Colonic mucosa (tissue), 4 donors: ENCODE results near the gene SMTNL1. TPM values are rescaled to one million over a fixed set of nuclear protein-coding genes. Genes with fewer than 3 reads are reported as not detected.
A peak's percentile ranks its signal among the peaks of the same experiment; 100 is the strongest.

Experiments used
- DNase-seq: peaks from one replicate; pipeline ENCODE4 v3.0.0-alpha.2; 2020
- H3K27ac ChIP-seq: fragments of 200-600 bp; one replicate; pipeline ENCODE4 v1.8.0; 2021
- H3K27me3 ChIP-seq: fragments of 200-600 bp; one replicate; pipeline ENCODE4 v1.8.0; 2021
- H3K36me3 ChIP-seq: fragments of 200-600 bp; one replicate; pipeline ENCODE4 v1.8.0; 2021
- H3K4me1 ChIP-seq: fragments of 200-600 bp; one replicate; pipeline ENCODE4 v1.8.0; 2021; ENCODE audit warnings: mild to moderate bottlenecking
- H3K4me3 ChIP-seq: fragments of 200-600 bp; one replicate; pipeline ENCODE4 v1.8.0; 2021
- H3K9ac ChIP-seq, 2 donors: one replicate each; pipeline ENCODE4 v1.7.0; 2013; ENCODE audit warnings: control low read depth in 2 of 2, low read depth in 2 of 2, low read length in 2 of 2
- H3K9me3 ChIP-seq: fragments of 200-600 bp; one replicate; pipeline ENCODE4 v1.8.0; 2021
- intact Hi-C: fragments of 100-400 bp; cut with DNase I; formaldehyde crosslinking; loops from one replicate; pipeline ENCODE4 v1.14.1; 2022
- total RNA-seq, 2 donors: library from RNA; stranded (reverse); fragmentation: NEBNext Ultra II Directional in 1 of 2; extraction: Animal tissue kit (Norgen Biotek cat#: 25700) in 1 of 2; gene quantifications; one replicate each; pipeline ENCODE4 v1.2.1, GENCODE V29; 2021
- TF ChIP-seq, protein P1 (sequence below): fragments of 200-600 bp; IDR thresholded peaks from one replicate; pipeline ENCODE4 v1.8.0; 2022; ENCODE audit warnings: antibody characterized with exemption, mild to moderate bottlenecking
- donor health status: healthy.
- donor health status: DM: no; HTN: no; CAD: no.
- donor health status: DM: no; HTN: no; CAD: no.

The SMTNL1 gene
- total RNA-seq, 2 donors from 2014 or later: not detected

DNA sequence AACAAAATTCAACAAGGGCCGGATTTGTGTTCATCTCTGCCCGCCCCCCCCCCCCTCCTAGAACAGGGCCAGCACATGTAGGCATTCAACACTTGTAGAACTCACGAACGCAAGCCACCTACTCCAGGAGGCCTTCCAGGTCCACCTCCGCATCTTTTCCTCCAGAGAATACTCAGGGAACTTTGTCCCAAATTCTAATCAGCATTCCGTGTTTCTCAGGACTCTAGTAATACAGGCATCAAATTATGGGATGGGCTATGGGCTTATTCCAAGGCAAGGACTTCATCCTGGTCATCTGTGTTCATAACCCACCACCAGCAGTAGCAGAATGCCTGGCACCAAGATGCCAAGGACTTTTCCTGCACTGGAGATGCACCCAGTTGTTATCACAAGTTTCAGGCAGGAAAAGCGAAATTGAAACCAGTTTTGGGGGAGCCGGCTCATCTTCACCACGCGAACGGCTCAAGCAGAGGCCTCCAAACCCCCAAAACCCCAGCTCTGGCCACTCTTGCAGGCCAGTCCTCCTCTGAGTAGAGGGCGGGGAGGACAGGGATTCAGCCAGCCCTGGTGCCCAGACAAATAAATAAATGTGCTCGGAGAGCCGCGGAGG, 29.6 kb downstream of the SMTNL1 start:
- DNase-seq: peak; percentile 39
- peak overlapping the region; percentile 84 for H3K27ac ChIP-seq
- H3K9ac ChIP-seq: peak overlapping the region; percentile 73 to 80
- no peaks in the 10 kb centered on the region for H3K36me3 ChIP-seq
- no peaks in the 10 kb centered on the region for H3K4me1 ChIP-seq
- H3K9me3 ChIP-seq: no peaks in the 10 kb centered on the region
- no peaks in the 10 kb centered on the region for H3K27me3 ChIP-seq
- TF ChIP-seq, protein P1, sequence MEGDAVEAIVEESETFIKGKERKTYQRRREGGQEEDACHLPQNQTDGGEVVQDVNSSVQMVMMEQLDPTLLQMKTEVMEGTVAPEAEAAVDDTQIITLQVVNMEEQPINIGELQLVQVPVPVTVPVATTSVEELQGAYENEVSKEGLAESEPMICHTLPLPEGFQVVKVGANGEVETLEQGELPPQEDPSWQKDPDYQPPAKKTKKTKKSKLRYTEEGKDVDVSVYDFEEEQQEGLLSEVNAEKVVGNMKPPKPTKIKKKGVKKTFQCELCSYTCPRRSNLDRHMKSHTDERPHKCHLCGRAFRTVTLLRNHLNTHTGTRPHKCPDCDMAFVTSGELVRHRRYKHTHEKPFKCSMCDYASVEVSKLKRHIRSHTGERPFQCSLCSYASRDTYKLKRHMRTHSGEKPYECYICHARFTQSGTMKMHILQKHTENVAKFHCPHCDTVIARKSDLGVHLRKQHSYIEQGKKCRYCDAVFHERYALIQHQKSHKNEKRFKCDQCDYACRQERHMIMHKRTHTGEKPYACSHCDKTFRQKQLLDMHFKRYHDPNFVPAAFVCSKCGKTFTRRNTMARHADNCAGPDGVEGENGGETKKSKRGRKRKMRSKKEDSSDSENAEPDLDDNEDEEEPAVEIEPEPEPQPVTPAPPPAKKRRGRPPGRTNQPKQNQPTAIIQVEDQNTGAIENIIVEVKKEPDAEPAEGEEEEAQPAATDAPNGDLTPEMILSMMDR: no peak
- intact Hi-C loops: loop anchor here (10.0 kb wide), 1 partner anchor 238 kb away; no protein-coding TSS in a partner anchor
- H3K4me3 ChIP-seq: peak overlapping the region; percentile 84

DNA sequence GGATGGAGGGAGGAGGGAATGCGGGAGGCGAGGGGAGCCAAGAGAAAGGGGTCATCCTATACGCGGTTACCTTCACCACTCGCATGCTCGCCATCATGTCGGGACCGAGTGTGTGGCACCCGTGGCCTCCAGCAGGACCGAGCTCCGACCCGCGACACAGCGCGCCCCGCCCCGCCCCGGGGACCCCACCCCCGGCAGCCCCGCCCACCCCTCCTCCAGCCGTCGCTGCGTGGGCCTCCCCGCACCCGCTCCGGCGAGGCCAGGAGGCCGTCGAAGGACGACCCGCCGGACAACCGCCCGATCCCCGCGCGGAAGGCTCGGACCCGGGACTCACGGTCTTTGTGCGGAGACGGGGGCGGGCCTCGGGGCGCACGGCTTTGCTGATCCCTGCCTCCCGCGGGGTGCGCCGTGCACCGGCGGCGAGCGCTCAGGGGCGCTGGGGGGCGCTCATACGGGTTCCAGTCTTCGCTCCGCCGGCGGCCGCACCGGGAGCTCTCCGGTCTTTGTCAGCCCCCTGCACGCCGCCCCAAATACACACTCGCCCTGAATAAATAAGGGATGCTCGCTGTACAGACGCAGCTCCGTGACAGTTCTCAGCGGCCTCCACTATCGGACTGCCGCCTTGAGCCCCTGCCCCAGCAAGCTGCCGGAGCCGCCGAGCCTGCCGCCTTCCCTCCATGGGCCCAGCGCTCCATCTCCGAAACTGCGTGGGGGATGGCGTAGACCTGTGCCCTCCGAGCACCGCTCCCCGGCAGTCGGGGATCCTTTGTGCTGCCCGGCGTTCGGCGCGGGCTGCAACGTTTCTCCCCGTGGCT, 30.3 kb downstream of the SMTNL1 start, which contains the start of gene UBE2L6:
Gene UBE2L6 (minus strand): TSS at position 158 of the 815 bp plus-strand sequence. CDS start 61 bp downstream, at position 97.
- Histone ChIP-seq H3K4me1 (no peaks in the 10 kb centered on the region), H3K9ac (peak within 1 kb of the TSS; percentile 80 to 87), H3K27me3 (no peaks in the 10 kb centered on the region), H3K9me3 (no peaks in the 10 kb centered on the region), H3K36me3 (no peaks in the 10 kb centered on the region), H3K4me3 (peak within 1 kb of the TSS; percentile 84), H3K27ac (peak within 1 kb of the TSS; percentile 84)
- TF ChIP-seq, protein P1: no peak
- peak; percentile 74 for DNase-seq
- intact Hi-C loops: loop anchor here (2.0 to 10.0 kb wide), 2 partner anchors 73 to 237 kb away; no protein-coding TSS in a partner anchor

DNA sequence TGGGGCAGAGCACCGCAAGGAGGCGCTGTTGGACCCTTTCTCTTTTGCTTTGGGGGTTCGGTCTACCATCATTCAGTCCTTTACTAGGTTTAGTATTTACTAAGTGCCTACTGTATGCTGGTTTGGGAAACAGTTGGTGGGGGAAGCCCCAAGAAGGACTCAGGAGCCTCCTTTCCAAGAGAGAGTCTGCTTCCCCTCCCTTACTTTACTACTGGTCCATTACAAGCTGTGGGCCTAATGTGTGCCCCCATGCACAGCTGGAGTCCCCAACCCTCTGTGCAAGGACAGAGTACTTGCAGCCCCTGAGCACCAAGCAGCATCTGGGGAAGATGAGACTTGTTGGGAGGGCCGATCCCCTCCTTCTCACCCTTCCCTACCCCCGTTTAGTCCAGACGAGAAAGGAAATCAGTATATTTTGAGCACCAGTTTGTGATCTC, 31.0 kb downstream of the SMTNL1 start:
- Histone ChIP-seq H3K4me3 (peak overlapping the region; percentile 84), H3K27ac (peak overlapping the region; percentile 84), H3K36me3 (no peaks in the 10 kb centered on the region), H3K27me3 (no peaks in the 10 kb centered on the region), H3K9me3 (no peaks in the 10 kb centered on the region), H3K9ac (peak overlapping the region; percentile 79 to 87), H3K4me1 (no peaks in the 10 kb centered on the region)
- DNase-seq: peak; percentile 91
- TF ChIP-seq, protein P1: peak; percentile 88
- intact Hi-C loops: loop anchor here (2.0 to 10.0 kb wide), 2 partner anchors 72 to 236 kb away; no protein-coding TSS in a partner anchor

DNA sequence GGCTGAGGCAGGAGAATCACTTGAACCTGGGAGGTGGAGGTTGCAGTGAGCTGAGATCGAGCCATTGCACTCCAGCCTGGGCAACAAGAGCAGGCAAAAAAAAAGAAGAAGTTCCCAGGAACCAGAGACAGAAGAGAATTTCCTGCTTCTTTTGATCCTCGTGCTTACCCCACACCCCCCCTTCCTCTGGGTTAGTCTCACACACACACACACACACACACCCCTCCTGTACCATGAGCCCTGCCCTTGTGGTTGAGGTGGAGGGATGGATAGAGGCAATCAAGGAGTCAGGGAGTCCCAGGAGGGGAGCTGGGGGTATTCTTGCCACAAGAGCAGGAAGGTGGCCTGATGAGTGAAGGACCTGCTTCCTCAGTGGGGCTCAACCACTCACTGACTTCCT, 34.2 kb downstream of the SMTNL1 start:
- intact Hi-C loops: no loop called here
- Histone ChIP-seq H3K27ac (no peak overlapping the region), H3K27me3 (no peaks in the 10 kb centered on the region), H3K4me3 (no peak overlapping the region), H3K36me3 (no peaks in the 10 kb centered on the region), H3K4me1 (no peaks in the 10 kb centered on the region), H3K9me3 (no peaks in the 10 kb centered on the region), H3K9ac (no peak overlapping the region)
- TF ChIP-seq, protein P1: no peak
- DNase-seq: no peak

DNA sequence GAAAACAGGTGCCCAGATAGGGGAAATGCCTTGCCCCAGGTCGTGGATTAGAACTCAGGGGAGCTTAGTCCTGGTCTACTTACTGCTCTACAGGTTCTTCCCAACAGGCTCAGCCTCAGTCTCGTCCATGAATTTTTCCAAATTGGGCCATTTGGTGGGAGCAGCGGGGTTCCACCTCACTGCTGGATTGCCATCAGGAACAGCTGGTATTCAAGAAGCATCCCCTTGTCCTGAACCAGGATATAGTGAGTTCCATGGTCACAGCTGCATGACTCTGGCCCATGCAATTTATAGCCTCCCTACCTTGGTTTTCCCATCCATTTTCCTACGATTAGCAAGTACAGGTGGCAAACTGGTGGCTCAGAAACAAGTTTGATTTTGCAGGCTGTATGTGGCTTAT, 36.7 kb downstream of the SMTNL1 start:
- no peak overlapping the region for H3K4me3 ChIP-seq
- intact Hi-C loops: no loop called here
- no peaks in the 10 kb centered on the region for H3K36me3 ChIP-seq
- no peak overlapping the region for H3K9ac ChIP-seq
- H3K9me3 ChIP-seq: no peaks in the 10 kb centered on the region
- no peak overlapping the region for H3K27ac ChIP-seq
- H3K4me1 ChIP-seq: no peaks in the 10 kb centered on the region
- no peaks in the 10 kb centered on the region for H3K27me3 ChIP-seq
- TF ChIP-seq, protein P1: no peak
- DNase-seq: no peak
